HG02763 (cell line): ENCODE measurements around the gene CACTIN.
"Not testable (repeated sequence)": the region's sequence is repeated elsewhere in the genome, so short reads cannot be mapped to it uniquely, and the experiment has no call there.

Experiments
- ATAC-seq: cut with Tn5 transposase; IDR thresholded peaks from one replicate; pipeline ENCODE4 v1.9.1; 2021; ENCODE audit warnings: mild to moderate bottlenecking, moderate library complexity; ENCODE audit not compliant: unreplicated experiment

The CACTIN gene

DNA sequence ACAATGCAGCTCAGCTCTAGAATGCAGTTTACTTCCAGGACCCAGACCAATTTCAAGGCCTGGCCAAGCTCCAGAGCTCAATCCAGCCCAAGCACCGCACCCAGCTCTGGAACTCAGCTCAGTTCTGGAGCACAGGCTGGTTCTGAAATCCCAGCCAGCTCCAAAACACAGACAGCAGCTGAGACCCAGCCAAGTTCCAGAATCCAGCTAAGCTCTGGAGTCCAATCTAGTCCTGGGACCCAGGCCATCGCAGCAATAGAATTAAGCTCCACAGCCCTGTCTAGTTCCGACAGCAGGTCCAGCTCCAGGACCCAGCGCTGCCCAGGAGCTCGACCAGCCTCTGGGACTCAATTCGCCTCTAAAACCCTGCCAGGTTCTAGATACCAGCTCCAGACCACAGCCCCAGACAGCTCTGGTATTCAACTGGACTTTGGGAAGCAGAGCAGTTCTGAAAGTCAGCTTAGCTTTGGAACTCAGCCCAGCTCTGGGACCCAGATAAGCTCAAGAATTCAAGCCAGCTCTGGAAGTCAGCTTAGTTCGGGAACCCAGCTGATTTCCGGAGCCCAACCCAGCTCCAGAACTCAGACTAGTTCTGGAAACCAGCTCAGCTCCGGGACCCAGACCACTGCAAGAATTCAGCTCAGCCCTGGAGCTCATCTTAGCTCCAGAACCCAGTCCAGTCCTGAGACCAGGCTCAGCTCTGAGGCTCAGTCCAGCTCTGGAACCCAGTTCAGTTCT is 34.5 kb downstream of the CACTIN start:
- ATAC-seq = no peak

DNA sequence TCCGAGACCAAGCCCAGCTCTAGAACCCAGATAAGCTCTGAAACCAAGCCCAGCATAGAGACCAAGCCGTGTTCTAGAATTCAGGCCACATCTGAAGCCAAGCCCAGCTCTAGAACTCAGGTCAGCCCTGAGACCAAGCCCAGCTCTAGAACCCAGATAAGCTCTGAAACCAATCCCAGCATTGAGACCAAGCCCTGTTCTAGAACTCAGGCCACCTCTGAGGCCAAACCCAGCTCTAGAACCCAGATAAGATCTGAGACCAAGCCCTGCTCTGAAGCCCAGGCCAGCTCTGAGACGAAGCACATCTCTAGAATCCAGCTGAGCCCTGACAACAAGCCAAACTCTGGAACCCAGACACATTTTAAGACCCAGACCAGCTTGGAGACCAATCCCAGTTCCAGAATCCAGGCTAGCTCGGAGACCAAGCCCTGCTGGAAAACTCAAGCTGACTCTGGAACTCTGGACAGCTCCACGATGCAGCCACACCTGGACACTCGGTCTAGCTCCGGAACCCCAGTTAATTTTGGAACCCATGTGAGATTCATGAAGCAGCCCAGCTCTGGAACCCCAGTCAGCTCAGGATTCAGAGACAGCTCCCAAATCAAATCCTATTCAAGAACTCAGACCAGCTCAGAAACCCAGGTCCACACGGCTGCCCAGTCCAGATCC is 35.5 kb downstream of the CACTIN start:
- ATAC-seq = no peak

DNA sequence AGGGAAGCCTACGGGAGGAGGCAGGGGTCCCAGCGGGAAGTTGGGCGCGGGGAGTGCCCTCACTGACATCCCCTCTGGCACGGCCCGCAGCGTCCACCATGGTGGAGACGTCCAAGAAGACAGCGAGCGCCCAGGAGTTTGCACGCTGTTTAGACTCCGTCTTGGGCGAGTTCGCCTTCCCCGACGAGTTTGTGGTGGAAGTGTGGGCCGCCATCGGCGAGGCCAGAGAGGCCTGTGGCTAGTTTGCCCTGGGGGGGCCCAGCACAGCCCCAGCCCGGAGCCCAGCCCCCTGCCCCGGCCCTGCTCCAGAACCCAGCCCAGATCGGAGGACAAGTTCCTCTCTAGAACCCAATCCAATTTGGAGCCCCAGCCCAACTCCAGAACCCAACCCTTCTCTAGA is 36.6 kb downstream of the CACTIN start:
- ATAC-seq = no peak

DNA sequence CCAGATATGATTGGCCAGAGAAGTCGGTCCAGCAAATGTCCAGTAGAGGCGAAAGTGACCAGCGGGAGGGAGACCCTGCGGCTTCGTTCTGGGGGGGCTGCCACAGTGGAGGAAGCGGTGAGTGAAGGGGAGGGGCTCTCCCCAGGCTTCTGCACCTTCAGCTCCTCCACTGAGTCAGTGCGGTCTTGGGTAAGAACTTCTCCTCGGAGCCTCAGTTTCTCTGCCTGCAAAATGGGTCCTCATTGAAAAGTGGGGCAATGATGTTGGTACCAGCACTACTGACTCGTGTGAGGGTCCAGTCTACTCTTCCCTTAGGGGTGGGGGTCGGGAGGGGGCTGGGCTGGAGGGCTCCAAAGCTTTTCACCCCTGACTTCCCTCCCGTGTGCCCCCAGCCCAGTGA is 37.2 kb downstream of the CACTIN start:
- ATAC-seq = no peak

DNA sequence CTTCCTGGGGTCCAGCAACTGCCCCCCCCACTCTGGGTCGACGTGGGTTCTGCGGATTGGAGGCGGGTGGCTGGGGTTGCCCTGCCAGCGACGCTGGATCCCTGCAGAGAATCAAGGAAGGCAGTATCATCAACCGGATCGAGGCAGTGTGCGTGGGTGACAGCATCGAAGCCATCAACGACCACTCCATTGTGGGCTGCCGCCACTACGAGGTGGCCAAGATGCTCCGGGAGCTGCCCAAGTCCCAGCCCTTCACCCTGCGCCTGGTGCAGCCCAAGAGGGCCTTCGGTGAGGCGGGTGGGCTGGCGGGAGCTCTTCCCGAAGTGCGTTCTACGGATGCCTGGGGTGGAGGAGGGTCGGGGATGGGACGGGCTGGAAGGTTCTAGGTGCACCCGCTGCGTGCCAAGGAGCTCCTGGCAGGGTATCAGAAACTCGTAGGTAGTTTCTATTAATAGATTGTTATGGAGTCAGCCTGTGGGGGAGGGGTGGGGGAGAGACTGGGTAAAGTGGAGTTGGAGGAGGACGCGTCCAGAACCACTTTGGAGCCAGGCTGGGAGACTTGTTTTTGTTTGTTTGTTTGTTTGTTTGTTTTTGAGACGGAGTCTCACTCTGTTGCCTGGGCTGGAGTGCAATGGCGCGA is 39.8 kb downstream of the CACTIN start:
- ATAC-seq = no peak

DNA sequence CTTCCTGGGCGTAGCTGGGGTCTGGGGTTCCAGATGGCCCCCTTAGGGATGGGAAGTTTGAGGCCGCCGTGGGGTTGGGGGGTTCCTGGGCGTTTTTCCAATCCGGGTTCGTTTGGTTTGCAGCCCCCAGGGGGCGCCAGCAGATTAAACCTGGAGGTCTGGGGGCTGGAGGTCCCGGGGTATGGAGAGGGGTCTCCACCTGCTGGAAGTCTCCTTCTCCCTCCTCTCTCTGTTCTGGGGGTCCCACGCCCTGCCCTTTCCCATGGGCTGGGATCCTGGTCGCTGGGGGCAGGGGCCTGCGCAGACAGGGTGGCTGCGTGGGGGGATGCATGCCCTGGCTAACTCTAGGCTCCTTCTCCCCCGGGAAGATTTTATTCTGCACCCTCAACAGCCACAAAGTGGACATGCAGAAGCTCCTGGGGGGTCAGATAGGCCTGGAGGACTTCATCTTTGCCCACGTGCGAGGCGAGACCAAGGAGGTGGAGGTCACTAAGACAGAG is 40.4 kb downstream of the CACTIN start:
- no peak for ATAC-seq

DNA sequence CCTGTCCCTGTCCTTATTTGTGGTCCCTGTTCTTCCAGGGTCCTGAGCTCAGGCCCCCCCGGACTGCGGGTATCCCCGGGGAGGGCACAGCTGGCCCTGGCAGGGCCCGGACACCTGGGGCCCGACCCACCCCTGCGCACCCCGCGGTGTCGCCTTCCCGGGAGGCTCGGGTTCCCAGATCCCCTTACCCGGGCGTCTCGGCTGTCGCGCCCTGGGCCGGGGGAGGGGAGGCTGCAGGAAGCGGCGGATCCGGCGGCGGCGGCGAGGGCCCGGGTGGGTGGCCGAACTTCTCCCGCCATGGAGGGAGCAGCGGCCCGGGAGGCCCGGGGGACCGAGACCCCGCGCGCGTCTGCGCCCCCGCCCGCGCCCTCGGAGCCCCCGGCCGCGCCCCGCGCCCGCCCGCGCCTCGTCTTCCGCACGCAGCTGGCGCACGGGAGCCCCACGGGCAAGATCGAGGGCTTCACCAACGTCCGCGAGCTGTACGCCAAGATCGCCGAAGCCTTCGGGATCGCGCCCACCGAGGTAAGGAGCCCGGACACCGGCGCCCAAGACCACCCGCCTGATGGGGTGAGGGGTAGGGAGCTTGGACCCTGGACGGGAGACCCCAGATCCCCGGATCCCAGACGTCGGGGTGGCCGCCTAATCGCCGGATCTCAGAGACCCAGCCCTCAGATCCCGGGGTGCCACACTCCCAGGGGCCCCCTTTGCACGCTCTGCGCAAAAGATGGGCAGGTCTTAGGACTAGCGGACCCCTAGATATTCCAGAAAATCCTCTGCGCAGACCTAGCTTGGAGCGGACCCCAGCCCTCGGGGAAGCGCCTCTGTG is 41.1 kb downstream of the CACTIN start, which contains the start of gene GIPC3:
Gene GIPC3 (plus strand): TSS at position 178 of the 826 bp plus-strand sequence. CDS start 120 bp downstream, at position 298.
- ATAC-seq = no peak

DNA sequence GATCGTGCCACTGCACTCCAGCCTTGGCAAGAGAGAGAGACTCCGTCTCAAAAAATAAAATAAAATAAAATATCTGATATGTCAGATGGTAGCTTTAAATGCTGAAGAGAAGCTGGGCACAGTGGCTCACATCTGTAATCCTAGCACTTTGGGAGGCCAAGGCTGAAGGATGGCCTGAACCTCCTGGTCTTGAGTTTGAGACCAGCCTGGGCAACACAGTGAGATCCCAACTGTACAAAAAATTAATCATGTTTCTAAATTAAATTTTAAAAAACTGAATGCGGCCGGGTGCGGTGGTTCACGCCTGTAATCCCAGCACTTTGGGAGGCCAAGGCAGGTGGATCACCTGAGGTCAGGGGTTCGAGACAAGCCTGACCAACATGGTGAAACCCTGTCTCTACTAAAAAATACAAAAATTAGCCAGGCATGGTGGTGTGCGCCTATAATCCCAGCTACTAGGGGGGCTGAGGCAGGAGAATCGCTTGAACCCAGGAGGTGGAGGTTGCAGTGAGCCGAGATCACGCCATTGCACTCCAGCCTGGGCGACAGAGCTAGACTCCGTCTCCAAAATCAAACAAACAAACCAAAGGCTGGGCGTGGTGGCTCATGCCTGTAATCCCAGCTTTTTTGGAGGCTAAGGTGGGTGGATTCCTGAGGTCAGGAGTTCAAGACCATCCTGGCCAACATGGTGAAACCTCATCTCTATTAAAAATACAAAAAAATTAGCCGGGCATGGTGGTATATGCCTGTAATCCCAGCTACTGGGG is 42.4 kb downstream of the CACTIN start:
- ATAC-seq = not testable (repeated sequence)

DNA sequence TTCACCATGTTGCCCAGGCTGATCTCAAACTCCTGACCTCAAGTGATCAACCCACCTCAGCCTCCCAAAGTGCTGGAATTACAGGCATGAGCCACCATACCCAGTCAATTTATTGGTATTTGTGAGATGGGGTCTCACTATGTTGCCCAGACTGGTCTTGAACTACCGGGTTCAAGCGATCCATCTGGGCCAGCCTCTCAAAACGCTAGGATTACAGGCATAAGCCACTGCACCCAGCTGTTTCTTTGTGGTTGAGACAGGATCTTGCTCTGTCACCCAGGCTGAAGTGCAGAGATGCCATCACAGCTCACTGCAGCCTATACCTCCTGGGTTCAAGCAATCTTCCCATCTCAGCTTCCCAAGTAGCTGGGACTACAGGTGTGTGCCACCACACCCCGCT is 44.8 kb downstream of the CACTIN start:
- ATAC-seq = not testable (repeated sequence)

DNA sequence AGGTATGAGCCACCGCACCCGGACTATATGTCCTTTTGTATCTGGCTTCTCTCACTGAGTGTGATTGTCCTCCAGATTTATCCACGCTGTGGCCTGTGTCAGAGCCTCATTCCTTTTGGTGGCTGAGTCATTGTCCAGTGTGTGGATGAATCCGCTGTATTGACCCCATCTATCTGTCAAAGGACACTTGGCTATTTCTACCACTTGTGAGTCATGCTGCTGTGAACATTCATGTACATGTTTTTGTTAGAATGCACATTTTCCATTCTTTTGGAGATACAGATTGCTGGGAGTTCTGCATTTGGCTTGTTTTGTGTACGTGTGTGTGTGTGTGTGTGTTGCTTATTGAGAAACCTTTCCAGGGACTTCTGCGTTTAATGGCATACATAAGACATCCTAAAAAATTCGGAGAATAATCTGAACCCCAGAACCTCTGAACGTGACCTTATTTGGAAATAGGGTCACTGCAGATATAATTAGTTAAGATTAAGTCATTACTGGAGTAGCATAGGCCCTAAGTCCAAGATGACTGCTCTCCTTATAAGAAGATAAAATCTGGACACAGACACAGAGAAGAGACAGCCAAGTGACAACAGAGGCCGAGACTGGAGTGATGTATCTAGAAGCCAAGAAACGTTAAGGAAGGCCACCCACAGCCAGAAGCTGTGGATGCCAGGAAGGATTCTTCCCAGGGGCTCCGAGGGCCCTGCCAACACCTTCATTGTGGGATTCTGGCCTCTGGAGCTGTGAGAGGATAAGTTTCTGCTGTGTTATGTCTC is 46.2 kb downstream of the CACTIN start:
- no peak for ATAC-seq

DNA sequence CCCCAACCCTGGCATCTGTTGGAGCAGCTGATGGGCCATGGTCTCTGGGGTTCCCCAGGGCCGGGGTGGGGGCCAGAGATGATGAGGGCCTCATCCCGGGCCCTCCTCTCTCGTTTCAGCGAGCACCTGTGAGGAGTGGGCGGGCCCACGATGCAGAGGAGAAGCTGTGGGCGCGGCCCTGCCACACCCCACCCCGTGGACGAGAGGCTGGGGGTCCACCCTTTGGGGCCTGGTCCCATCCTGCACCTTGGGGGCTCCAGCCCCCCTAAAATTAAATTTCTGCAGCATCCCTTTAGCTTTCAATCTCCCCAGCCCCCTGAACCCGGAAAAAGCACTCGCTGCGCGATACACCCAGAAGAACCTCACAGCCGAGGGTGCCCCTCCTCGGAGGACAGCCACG is 48.2 kb downstream of the CACTIN start:
- no peak for ATAC-seq

DNA sequence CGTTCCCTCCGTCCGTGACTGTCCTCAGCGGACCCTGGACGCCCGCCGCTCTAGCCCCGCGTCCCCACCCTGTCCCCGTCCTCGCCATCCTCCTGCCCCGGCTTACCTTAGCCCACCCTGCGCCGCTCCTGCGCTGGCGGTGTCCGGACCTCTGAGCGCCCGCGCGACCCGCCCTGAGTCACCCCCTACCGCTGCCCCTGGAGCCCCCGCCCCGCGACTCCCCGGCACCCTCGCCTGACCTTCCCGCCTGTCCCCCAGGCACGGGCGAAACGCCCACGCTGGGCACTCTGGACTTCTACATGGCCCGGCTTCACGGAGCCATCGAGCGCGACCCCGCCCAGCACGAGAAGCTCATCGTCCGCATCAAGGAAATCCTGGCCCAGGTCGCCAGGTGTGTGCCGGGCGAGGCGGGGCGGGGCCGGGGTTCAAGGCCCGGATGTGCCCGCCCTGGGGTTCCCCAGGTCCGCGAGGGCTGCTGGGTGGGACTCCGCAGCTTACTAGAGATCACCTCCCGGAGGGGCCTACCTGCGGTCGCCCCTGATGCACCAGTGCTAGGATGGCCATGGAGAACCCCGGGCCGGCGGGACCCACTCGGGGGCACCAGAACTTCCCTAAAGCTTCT is 48.8 kb downstream of the CACTIN start:
- ATAC-seq = no peak

DNA sequence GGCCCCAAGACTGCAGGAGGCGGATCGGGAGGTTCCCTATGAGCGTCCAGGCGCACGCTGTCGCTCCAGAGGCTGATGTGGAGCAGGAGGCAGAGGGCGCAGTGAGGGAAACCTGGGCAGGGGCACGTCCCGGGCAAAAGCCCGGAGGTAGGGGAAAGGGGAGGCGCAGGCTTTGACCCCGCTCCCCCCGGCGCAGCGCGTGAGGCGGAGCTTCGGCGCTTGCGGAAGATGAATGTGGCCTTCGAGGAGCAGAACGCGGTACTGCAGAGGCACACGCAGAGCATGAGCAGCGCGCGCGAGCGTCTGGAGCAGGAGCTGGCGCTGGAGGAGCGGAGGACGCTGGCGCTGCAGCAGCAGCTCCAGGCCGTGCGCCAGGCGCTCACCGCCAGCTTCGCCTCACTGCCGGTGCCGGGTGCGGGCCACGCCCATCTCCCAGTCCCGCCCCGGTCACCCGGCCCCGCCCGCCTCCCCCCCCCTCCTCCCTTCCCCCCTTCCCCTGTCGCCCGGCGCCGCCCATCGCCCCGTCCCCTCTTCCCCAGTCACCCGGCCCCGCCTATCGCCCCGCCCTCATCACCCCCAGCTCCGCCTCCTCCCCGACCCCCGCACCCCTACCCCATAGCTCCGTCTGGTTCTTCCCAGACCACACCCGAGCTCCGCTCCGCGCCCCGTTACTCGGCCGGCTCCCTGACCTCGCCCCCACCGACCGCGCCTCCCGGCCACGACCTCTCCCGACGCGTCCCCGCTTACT is 49.7 kb downstream of the CACTIN start:
- ATAC-seq = no peak

DNA sequence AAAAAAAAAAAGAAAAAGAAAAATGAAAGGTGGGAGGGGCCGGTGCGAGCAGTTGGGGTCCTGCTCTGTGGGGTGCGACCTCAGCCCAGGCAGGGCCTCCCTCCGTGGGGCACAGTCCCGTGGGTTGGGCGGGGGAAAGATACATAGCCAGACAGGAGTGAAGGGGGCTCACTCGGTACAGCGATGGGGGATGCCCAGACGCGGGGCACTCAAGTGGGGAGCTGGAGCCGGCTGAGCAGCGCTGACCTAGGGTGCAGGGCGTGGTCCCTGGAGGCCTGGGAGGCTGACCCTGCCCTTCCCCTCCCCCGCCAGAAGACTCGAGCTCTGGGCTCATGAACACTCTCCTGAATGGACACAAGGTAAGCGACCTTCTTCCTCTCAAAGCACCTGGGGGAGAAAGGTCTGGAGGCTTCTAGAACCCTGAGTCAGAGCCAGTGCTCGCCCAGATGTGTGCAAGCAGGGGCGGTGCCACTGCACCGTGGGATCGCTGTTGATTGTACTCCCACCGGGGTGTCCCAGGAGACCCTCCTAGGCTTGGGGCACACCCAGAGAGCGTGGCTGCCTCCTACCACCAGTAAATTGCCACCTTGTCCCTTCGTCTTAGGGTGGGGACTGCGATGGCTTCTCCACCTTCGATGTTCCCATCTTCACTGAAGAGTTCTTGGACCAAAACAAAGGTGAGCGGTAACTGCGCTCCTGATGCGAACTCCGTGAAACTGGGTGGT is 50.5 kb downstream of the CACTIN start:
- ATAC-seq = no peak

DNA sequence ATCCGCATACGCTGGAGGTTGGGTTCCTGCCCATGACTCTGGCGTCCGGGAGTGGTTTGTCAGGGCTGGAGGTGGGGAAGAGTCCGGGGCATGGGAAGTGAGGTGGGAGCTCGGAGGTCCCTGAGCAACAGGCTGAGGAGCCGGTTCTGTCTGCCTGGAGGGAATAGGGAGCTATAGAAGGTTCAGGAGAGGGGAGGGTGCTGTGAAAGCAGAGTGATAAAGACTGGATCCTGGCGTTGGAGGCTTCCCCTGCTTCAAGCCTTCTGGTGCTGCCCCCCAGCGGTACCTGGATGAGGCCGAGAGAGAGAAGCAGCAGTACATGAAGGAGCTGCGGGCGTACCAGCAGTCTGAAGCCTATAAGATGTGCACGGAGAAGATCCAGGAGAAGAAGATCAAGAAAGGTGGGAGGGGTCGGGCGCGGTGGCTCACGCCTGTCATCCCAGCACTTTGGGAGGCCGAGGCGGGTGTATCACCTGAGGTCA is 51.3 kb downstream of the CACTIN start:
- ATAC-seq = no peak

DNA sequence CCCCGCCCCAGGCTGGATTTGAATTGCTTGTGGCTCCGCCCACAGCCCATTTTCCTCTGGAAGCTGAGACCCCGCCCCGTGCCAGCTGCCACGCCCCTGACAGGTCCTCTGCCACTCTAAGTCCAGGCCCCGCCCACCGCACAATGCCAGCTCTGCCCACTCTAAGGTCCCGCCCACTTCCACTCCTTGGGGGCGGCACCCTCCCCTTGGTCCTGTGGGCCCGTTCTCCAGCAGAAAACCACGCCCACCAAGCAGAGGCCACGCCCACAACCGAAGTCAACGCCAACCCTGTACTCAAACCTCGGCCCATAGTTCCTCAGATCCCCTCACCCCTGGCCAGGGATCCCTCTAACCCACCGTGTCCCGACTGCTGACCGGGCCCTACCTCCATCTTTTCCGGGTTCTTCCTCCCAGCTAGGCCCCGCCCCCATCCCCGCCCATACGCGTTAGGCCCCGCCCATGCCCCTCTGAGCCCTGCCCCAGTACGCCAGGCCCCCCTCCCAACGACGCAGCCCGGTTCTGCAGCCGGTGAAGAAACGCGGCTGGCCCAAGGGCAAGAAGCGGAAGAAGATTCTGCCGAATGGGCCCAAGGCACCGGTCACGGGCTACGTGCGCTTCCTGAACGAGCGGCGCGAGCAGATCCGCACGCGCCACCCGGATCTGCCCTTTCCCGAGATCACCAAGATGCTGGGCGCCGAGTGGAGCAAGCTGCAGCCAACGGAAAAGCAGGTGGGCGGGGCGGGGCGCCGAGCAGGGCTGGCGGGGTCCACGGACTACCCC is 52.5 kb downstream of the CACTIN start:
- ATAC-seq = no peak
